Measurements from ENCODE around the gene CDC42BPG.
"Not testable (repeated sequence)": the region's sequence is repeated elsewhere in the genome, so short reads cannot be mapped to it uniquely, and the experiment has no call there.

The CDC42BPG gene

DNA sequence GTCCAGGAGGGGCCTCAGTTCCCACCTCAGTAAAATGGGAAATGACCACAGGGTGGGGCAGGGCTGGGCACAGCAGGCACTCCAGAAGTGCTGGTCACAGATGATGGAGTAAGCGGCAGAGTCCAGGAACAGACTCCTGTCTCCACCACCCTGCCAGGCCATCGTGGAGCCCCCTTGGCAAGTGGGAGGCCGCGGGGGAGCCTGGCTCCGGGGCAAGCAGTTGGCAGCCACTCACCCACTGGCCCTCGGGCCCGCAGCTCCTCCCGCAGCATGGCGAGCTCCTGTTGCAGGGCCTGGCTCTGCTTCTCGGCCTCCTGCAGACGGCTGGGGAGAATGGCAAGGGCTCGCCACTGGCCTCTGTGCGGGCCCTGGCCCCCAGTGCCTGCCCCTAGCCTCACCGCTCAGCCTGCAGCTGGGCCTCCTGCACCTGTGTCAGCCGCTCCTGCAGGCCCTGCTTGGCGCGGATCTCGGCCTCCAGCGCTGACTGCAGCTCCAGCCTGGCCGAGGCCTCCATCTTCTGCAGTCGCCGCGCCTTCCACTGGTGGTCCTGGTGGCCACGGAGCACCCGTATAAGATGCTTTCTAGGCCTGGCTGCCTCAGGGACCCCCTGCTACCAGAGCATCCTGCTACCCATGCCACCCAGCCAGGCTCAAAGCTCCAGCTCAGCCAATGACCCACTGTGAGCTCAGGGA is 10.3 kb downstream of the CDC42BPG start:
- no peak for DNase-seq

DNA sequence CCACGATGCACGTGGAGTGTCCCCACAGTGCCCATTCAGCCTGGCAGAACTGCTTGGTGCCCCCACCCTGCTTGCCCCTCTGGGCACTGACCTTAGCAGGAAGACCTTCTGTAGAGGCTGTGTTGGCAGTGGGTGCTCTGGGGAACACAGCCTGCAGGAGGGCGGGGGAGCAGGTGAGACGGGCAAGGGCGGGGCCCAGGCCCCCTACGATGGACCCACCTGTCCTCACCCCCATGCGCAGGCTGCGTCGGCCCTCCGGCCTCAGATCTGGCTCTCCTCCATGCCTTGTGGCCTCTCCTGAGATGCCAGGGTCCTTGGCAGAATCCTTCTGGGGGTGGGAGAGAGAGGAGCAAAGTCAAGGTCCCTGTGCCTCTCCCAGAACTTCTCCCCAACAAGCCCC is 10.9 kb downstream of the CDC42BPG start:
- no peak for DNase-seq

DNA sequence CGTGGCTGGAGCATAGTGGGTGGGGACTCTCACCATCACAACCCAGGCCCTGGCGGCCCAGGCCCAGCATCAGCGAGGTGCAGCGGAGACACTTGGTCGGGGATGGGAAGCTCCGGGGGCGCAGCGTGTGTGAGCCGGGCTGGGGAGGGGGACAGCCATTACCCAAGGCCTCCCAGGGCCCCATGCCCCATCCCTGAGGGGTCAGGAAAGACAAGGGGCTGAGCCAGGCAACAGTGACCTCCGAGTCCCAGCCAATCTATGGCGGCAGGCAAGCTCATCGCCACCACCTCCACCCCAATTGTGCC is 11.3 kb downstream of the CDC42BPG start:
- DNase-seq, result no peak

DNA sequence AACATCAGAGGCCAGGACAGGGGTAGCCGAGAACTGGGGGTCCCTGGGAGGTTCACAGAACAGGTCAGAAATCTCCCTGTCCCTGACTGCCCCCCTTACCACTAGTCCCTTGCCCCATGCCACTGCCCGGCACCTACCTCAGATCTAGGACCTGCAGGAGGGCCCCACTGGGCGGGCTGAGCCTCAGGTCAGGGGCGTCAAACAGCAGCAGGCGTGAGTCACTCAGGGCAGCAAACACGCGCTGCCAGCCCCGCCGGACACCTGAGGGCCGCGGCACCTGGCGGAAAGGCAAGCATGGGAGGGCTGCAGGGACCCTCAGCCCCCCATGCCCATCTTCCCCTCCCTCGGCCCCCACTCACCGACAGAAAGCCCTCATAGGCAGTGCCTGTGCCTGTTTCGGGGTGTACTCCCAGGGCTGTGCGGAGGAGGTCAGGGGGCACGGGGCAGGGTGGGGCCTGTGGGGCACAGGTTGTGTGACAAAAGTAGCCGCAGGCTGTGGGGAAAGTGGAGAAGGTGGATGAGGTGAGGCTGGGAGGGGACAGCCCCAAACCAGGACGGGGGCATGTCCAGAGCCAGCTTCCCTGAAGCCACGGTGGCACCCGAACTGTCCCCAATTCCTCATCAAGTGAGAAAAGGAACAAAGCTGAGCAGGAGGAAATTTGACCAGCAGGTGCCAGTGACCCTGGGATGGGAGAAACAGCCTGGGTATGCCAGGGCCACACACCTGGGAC is 11.8 kb downstream of the CDC42BPG start:
- no peak for DNase-seq

DNA sequence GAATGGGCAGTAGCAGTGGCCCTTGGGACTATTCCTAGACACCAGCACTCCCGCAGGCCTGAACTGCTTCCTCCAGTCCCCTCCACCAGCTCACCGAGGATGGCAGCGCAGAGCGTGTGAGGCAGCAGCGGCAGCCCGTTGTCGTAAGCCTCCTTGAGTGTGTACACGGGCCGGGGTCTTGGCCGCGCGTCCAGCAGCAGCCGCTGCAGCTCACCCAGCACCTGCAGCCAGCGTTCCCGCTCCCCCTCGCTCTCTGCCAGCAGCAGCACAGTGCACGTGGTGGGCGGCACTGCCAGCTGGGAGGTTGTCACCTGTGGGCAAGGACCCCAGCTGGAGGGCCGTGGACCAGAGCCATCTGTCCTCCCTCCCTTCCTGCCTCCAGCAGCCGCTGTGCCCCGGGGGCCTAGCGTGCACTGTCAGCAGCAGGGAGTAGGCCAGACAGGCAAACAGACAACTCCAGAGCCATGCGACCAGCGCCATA is 13.0 kb downstream of the CDC42BPG start:
- no peak for DNase-seq

DNA sequence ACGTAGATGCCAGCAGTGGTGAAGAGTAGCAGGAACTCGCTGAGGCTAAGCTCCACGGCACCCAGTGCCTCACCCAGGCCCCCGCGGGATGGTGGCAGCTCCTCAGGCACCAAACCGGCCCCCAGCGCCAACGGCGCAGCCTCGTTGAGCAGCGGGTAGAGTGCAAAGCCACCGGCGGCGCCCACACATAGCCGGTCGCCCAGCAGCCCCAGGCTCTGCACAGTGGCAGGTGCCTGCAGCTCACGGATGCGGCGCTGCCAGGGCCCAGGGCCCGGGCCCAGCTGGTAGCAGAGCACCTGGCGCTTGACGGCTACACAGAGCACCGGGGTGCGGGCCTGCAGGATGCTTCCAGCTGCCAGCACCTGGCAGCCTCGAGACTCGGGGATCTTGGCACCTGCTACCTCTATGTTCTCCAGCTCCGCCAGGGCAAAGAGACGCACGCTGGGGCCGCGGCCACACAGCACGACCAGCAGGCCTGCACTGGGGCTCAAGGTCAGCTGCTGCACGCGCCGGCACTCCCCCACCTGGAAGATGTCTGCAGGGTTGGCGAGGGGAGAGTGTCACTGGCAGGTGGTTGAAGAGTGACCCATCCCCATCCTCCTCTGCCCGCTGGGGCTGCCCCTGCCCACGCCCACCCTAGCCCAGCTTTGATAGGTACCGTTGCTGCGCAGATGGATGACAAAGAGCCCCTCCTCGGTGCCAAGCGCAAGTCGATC is 14.8 kb downstream of the CDC42BPG start:
- no peak for DNase-seq

DNA sequence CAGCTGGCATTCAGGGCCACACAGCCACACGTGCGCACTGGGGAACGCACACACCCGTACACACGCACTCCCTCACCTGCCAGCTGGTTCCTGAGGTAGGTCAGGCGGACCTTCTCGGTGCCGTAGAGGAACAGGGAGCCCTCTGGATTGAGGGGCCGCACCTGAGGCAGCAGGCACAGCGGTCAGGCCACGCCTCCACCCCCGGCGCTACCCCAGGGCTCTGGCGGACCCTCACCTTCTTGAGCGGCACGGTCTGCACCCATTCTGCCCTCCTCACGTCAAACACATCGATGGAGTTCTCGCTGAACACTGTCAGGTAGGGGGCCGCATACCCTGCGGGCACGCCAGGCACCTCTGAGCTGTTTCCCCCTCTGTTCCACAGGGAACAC is 17.0 kb downstream of the CDC42BPG start:
- DNase-seq, result no peak

DNA sequence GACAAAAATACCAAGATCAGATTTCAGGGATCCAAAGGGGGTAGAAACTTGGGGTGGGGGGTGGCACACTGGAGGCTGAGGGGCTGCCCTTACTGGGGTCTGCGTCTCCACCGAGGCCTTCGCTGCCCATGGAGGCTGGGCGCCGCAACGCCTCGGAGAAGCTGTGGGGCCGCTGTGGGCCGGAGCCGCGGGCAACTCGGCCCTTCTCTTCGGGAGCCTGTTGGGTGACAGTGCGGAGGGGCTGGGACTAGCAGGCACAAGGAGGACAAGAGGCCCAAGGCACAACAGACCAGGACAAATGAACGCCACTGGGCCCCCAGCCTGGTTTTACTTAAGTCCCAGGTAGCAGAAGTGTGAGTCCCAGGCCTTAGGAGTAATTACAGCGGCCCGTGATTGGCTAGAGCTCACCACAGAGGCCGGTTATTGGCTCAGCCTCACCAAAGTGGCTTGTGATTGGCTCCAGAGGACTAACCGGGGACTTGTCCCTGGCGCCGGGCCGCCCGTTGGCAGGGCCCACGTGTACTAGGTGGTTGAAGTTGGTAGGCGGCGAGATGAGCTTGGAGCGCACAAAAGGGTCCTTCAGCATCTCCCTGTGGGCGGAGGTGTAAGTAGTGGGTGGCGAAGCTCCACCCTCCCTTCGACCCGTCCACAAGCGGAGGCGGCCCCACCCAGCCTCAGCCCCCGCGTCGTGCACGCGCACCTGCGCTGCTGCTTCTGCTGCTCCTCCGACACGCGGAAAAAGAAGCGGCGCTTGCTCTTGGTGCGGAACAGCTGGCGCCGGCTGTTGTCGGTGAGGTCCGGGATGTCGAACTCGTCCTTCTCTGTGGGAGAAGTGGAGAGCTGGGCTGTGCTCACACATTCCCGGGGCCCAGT is 17.6 kb downstream of the CDC42BPG start:
- DNase-seq, result no peak

DNA sequence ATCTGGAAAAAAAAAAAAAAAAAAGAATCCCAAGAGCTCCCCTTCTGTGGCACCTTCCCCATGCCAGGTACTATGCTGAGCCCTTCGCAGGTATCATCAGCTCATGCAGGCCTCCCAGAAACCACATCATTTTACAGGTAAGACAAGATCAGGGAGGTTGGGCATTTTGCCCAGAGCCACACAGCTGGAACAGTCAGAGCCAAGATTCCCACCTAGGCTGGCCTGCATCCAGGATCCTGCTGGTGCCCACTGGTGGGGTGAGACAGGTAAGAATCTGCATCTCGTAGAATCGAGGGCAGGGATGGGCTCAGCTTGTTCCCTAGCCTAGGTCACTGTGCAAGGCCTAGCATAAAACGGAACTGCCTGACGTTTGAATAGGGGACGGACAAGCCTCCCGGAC is 18.4 kb downstream of the CDC42BPG start:
- DNase-seq, result no peak

DNA sequence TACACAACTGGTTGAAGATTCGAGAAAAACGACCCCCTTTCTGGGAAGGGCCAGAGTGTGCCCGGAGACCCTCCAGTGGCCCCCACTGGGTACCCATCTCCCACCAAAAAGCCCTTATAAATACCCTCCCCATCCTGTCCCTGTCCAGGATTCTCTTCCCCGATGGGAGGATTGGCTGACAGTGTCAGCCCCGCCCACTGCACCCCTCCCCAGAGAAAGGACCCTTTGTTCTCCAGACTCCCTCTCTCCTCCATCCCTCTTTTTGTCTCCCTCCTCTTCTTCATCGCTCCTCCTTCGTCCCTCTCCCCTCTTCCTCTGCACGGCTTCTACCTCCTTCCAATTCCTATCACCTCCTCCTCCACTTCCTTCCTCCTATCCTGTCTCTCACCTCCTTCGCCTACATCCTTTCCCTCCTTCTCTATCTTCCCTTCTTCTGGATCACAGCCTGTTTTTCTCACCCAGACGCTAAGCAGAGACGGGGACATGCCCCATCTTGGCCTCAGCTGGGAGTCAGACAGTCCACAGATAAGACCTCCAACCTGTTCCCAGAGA is 20.8 kb downstream of the CDC42BPG start:
- no peak for DNase-seq

DNA sequence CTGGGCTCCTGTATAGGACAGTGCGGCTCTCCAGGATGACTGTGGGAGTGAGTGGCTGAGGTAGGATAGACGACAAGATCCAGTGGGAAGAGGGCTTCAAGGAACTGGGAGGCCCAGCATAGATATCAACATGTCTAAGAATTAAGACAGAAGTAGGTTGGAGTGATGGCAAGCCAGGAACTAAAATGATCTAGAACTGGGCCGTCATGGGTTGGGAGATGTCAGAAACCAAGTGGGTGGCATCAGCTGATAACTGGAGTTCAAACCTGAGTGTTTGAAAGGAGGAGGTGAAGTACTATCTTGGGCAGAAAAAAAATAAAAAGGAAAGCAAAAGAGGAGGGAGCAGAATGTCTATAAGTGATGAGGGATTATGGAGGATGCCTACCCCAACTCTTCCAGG is 27.0 kb downstream of the CDC42BPG start:
- no peak for DNase-seq

DNA sequence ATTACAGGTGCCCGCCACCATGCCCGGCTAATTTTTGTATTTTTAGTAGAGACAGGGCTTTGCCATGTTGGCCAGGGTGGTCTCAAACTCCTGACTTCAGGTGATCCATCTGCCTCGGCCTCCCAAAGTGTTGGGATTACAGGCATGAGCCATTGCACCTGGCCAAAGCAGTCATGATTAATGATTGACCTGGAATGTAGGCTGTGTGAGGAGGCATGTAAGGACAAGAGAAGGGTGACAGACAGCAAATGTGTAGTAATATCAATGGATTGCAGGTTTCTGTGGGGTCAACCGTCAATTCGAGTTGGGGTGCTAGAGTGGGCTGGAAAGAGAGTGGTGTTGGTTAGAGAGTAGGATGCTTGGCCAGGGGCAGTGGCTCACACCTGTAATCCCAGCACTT is 29.0 kb downstream of the CDC42BPG start:
- DNase-seq, result not testable (repeated sequence)

DNA sequence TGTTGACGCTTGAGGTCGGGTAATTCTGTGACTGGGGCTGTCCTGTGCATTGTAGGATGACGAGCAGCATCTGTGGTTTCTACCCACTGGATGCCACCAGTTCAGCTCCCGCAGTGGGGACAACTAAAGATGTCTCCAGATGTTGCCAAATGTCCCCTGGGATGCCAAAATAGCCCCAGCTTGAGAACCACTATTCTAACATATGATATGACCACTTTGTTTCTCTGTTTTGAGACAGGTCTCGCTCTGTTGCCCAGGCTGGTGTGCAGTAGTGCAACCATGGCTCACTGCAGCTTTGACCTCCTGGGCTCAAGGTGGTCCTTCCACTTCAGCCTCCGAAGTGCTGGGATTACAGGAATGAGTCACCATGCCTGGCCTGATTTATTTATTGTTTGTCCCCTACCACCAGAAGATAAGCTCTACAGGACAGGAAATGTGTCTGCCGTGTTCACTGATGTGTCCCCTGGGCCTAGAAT is 29.7 kb downstream of the CDC42BPG start:
- DNase-seq, result no peak

DNA sequence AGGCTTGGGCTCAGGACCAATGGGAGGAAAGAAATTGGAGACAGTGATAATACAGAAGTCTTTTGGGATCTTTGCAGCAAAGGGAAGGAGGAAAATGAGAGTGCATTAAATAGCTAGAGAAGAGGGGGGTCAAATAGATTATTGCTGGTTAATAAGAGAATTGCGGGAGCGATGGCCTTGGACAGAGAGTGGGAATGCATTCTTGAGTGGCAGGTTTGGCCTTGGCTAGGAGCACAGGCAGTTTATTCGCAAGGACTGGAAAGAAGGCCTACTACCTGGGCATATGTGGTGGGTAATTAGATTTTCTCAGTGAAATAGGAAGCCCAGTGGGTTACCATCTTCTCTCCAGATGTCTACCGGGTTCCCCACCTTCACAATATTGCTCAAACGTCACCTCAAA is 30.6 kb downstream of the CDC42BPG start:
- DNase-seq, result no peak

DNA sequence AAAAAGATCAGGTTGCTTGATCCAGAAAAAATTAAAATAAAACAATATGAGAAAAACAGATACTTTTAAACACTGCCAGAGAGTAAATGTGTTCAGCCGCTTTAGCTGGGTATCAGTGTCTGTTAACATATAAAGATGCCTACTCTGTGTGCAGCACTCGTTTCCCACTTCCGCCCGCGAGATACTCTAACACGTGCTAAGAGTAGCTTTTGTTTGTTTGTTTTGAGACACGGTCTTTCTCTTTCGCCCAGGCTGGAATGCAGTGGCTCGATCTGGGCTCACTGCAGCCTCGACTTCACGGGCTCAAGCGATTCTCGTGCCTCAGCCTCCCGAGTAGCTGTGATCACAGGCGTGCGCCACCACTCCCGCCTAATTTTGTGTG is 33.6 kb downstream of the CDC42BPG start:
- peak; percentile 40 for DNase-seq

DNA sequence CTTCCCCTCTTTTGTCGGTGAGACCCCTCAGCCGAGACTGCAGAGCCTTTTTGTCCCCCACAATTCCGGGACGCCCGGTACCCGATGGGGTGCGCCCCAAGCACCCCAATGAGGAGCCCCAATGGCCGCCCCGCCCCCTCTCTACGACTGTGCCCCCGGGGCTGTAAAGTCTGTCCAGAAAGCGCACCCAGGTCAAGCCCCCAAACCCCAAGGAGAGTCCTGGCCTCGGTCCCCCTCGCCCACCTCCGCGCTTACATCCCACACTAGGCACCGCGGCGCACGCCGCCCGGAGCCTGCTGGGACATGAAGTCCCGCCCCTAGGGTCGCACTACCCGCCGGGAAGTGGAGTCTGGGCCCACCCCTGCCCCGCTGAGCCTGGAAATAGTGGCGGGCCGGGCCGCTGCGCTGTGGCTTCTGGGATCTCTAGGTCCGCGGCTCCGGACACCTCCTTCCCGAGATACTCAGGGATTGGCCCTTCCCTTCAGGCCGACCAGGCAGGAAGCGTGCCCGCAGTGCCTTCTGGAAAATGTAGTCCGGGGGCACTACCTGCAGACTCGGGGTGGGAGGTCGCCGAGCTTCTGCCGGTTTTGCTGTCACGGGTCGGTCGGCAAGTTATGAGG is 34.1 kb downstream of the CDC42BPG start, which contains the start of gene MEN1:
Gene MEN1 (minus strand): TSS at position 281 of the 620 bp plus-strand sequence. CDS start 442 bp downstream, outside the sequence.
- peak; percentile 95 for DNase-seq

DNA sequence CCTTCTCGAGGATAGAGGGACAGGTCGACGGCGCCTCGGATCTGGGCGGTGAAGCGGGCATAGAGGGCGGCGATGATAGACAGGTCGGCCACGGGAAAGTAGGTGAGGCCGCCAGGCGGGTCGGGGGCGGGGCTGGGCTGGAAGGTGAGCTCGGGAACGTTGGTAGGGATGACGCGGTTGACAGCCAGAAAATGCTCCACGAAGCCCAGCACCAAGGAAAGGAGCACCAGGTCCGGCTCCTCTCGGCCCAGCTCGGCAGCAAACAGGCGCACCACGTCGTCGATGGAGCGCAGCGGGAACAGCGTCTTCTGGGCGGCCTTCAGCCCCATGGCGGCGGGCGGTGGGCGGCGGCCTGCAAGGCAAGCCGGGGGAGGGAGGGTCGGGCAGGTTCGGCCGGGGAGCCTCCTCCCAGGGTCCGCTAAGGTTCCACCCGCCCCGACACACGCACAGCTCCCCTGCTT is 34.6 kb downstream of the CDC42BPG start:
- peak; percentile 49 for DNase-seq

DNA sequence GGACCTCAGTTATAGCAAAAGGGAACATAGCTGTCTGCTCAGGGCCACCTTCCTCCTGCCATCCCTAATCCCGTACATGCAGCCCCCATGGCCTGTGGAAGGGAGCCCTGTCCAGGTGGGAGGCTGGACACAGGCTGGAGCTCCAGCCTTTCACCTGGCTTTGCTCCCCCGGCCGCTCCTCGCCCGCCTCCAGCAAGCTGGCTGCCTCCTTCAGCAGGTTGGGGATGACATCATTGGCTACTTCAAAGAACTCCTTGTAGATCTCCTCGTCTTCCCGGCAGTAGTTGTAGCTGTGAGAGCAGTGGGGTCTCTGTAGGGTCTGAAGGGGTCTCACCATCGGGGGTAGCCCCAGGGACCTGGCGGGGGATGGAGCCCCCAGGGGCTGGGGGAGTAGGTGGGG is 39.0 kb downstream of the CDC42BPG start:
- DNase-seq, result no peak

DNA sequence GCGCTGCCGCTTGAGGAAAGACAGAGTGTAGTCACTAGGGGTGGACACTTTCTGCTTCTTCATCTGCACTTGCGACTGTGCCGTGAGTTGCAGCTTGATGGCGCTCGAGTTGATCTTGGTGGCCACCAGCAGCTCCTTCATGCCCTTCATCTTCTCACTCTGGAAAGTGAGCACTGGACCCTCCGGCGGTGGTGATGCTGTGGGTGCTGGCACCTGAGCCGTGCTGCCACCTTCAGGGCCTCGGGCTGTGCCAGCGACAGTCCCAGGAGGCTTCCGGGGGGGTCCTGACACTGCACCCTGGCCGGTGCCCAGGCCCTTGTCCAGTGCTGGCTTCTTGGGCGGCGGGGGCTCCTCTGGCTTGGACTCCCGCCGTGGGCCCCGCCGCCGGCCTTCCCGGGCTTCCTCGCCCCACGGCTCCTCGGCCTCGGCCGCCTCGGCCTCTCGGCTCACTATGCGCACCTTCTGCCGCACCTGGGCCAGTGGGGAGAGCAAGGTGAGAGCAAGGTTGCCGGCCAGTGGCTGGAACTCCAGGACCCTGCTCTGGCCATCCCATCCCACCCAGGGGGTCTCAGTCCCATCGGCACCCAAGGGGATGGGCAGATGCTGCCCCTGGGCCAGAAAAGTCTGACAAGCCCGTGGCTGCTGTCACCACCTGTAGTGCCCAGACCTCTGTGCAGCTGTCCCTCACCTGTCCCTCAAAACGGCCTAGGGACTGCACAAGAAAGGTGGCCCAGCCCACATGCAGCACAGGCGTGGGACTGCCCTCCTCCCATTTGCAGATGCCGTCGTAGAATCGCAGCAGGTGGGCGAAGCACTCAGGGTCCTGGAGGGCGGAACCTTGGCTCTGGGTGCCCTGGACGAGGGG is 39.9 kb downstream of the CDC42BPG start:
- DNase-seq, result no peak

DNA sequence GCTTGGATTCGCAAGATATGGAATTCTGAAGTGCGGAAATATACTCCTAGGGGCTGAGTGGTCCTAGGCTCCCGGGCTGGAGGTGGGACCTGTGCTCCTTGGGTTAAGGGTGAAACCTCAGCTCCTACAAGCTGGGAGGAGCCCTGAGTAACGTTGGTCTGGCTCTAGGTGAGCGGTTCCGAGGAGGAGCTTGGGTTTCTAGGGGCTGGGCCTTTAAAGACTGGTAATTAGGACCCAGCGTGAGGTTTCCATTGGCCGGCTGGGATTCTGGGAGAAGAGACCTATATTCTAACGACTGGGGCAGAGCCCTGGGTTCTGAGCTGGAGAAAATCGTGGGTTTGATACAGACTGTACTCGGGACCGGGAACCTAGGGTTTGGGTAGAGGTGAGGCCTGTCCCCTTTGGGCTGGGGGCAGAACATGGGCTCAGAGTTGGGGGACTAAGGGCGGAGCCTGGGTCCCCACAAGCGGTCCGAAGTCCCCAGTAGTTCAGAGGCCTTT is 40.6 kb downstream of the CDC42BPG start:
- DNase-seq, result no peak
